ENCODE results near the gene GPR15.

DNA sequence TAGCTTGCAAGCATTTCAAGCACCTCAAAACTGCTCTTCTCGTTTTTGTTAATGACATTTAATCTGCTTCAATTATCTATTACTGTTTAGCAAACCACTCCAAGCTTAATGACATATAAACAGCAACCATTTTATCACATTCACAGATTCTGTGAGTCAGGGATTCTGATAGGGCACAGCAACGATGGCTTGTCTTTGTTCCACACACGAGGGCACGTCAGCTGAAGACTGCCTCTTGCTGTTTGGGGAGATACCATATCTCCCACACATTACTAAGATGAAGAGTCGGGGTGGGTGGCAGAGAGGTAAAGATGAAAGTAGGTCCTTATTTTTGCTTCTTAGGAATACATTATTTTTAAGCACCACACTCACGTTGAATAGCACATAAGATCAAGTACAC is 42.4 kb downstream of the GPR15 start:
- TF ChIP-seq GABPA (IDR thresholded peaks at IDR 0.05; ENCODE audit: low read depth) (no peak), YBX1 (IDR thresholded peaks at IDR 0.05) (no peak)

All from GM12878 (cell line).